GM12878 (cell line): Measurements from ENCODE around the gene CFAP90. TPM values are rescaled to one million over a fixed set of nuclear protein-coding genes. Genes with fewer than 3 reads are reported as not detected.
A peak's percentile ranks its signal among the peaks of the same experiment; 100 is the strongest.

Experiments used
- ATAC-seq: fragments of 200-7000 bp; cut with Tn5 transposase; 3 replicates; pipeline ENCODE4 v1.9.1; 2020; ENCODE audit warnings: mild to moderate bottlenecking, moderate library complexity
- BruUV-seq: library from RNA; stranded (reverse); fragments of 400-500 nt; replicated peaks from 2 replicates; lab custom pipeline; 2021; lab: Mats Ljungman, UMichigan
- CTCF ChIA-PET: fragments of 300-600 bp; sonication (Branson Sonifier 250); formaldehyde crosslinking; extraction: SDS; loops from one replicate; lab custom pipeline; 2021; ENCODE audit warnings: inconsistent platforms; lab: Yijun Ruan, JAX
- POLR2A ChIA-PET: fragments of 350-600 bp; formaldehyde crosslinking; extraction: SDS; loops from one replicate; lab custom pipeline; 2021; ENCODE audit warnings: inconsistent platforms; lab: Charles Lee
- RAD21 ChIA-PET: fragments of 300-600 bp; sonication (Branson Sonifier 250); formaldehyde crosslinking; loops from one replicate; lab custom pipeline; 2023; ENCODE audit warnings: antibody characterized with exemption; ENCODE audit not compliant: unreplicated experiment; lab: Charles Lee
- SMC1A ChIA-PET: fragments of 300-600 bp; sonication (Branson Sonifier 250); formaldehyde crosslinking; loops from one replicate; lab custom pipeline; 2023; ENCODE audit not compliant: unreplicated experiment, uncharacterized antibody; lab: Charles Lee
- DNase-seq: peaks from one replicate; pipeline ENCODE4 v3.0.0-alpha.2; 2011; ENCODE audit warnings: low read depth, low spot score
- FAIRE-seq: peaks from 3 replicates; lab custom pipeline; 2011; peaks lifted over from hg19 to GRCh38; lab: Jason Lieb, UNC
- H2AFZ ChIP-seq: 2 replicates; pipeline ENCODE4 v1.6.0; 2011; ENCODE audit warnings: low read depth, low read length, control low read depth; ENCODE audit not compliant: control insufficient read depth
- H3K27ac ChIP-seq: 2 replicates; pipeline ENCODE4 v1.5.1; 2011; ENCODE audit warnings: control low read depth; ENCODE audit not compliant: control insufficient read depth, insufficient read depth
- H3K27me3 ChIP-seq, 2 experiments: replicated peaks in 1 of 2; 2 replicates each; pipeline versions ENCODE4 v1.6.0 to v1.6.1; 2011; ENCODE audit warnings: low read length in 1 of 2; ENCODE audit not compliant: control insufficient read depth in 2 of 2, insufficient read depth in 2 of 2
- H3K36me3 ChIP-seq, 2 experiments: 2 replicates each; pipeline ENCODE4 v1.5.1; 2011; ENCODE audit warnings: low read length in 1 of 2; ENCODE audit not compliant: control insufficient read depth in 2 of 2, insufficient read depth in 2 of 2
- H3K4me1 ChIP-seq: 2 replicates; pipeline ENCODE4 v1.6.1; 2011; ENCODE audit warnings: mild to moderate bottlenecking, low read length, moderate library complexity, mixed read lengths; ENCODE audit not compliant: control insufficient read depth, insufficient read depth
- H3K4me2 ChIP-seq: 2 replicates; pipeline ENCODE4 v1.6.0; 2011; ENCODE audit warnings: control low read depth; ENCODE audit not compliant: control insufficient read depth, insufficient read depth
- H3K4me3 ChIP-seq: fragments of 200-600 bp; sonication (generic); 2 replicates; pipeline ENCODE4 v1.5.1; 2016
- H3K79me2 ChIP-seq: 2 replicates; pipeline ENCODE4 v1.6.0; 2011; ENCODE audit warnings: low read length; ENCODE audit not compliant: control insufficient read depth, insufficient read depth
- H3K9ac ChIP-seq: 2 replicates; pipeline ENCODE4 v1.8.0; 2011; ENCODE audit warnings: low read length, control low read depth, mixed read lengths; ENCODE audit not compliant: control insufficient read depth, insufficient read depth
- H3K9me3 ChIP-seq: replicated peaks from 3 replicates; pipeline ENCODE4 v1.5.1; 2011; ENCODE audit warnings: mild to moderate bottlenecking, low read length; ENCODE audit not compliant: control insufficient read depth, insufficient read depth
- H4K20me1 ChIP-seq: 2 replicates; pipeline ENCODE4 v1.6.0; 2011; ENCODE audit not compliant: control insufficient read depth, insufficient read depth
- CREM ChIP-seq: IDR thresholded peaks from 2 replicates; pipeline ENCODE4 v1.6.1; 2014; ENCODE audit warnings: antibody characterized with exemption, low read depth
- EED ChIP-seq: sonication (generic); IDR thresholded peaks from 2 replicates; pipeline ENCODE4 v1.6.1; 2016; ENCODE audit warnings: antibody characterized with exemption, low read depth
- GATAD2B ChIP-seq: fragments of 450-650 bp; conservative IDR thresholded peaks from 2 replicates; pipeline ENCODE4 v1.6.1; 2017; ENCODE audit warnings: low read depth, mild to moderate bottlenecking, moderate library complexity
- IRF3 ChIP-seq: fragments of 450-650 bp; IDR thresholded peaks from 2 replicates; pipeline ENCODE4 v1.6.1; 2014; ENCODE audit warnings: mild to moderate bottlenecking
- LARP7 ChIP-seq: fragments of 450-650 bp; IDR thresholded peaks from 2 replicates; pipeline ENCODE4 v1.6.1; 2017; ENCODE audit warnings: mild to moderate bottlenecking
- NR2C1 ChIP-seq: fragments of 450-650 bp; IDR thresholded peaks from 2 replicates; pipeline ENCODE4 v1.6.1; 2017; ENCODE audit warnings: antibody characterized with exemption, mild to moderate bottlenecking, moderate library complexity
- PAX5 ChIP-seq: IDR thresholded peaks from 2 replicates; pipeline ENCODE4 v1.6.1; 2011; ENCODE audit warnings: low read depth, low read length, borderline replicate concordance
- PAX8 ChIP-seq: fragments of 450-650 bp; IDR thresholded peaks from 2 replicates; pipeline ENCODE4 v1.6.1; 2017; ENCODE audit warnings: mild to moderate bottlenecking, moderate library complexity
- RAD51 ChIP-seq: fragments of 450-650 bp; IDR thresholded peaks from 2 replicates; pipeline ENCODE4 v1.6.1; 2016; ENCODE audit warnings: moderate library complexity, mild to moderate bottlenecking, inconsistent platforms
- RUNX3 ChIP-seq: IDR thresholded peaks from 2 replicates; pipeline ENCODE4 v1.6.1; 2012; ENCODE audit warnings: low read length, inconsistent platforms
- SIX5 ChIP-seq: IDR thresholded peaks from 2 replicates; pipeline ENCODE4 v1.6.1; 2011; ENCODE audit warnings: mild to moderate bottlenecking, low read depth, low read length, moderate library complexity; ENCODE audit not compliant: severe bottlenecking
- SMARCA5 ChIP-seq: fragments of 450-650 bp; IDR thresholded peaks from 2 replicates; pipeline ENCODE4 v1.6.1; 2017; ENCODE audit warnings: mild to moderate bottlenecking
- WGBS: methylation state at CpG from one replicate; pipeline ENCODE4 v1.1.6; 2016; ENCODE audit warnings: low lambda C conversion rate; ENCODE audit not compliant: insufficient replicate concordance, insufficient coverage; ENCODE audit errors: missing lambda C conversion rate; 5-methylcytosine and 5-hydroxymethylcytosine counted together
- in situ Hi-C: fragments of 300-500 bp; cut with MboI; formaldehyde crosslinking; loops from 9 replicates; pipeline ENCODE4 v1.14.3; 2018; ENCODE audit warnings: mixed read lengths
- intact Hi-C: fragments of 100-400 bp; cut with micrococcal nuclease; formaldehyde crosslinking; loops from one replicate; pipeline ENCODE4 v1.14.2; 2022; ENCODE audit not compliant: unreplicated experiment
- polyA plus RNA-seq, 11 experiments: library from polyadenylated mRNA; depleted of rRNA in 4 of 11; unstranded in 6 of 11; stranded (reverse) in 5 of 11; fragments of >200 nt; fragmentation: Nextera tagmentation in 4 of 11; fragmentation: Illumina TruSeq in 1 of 11; extraction: Ambion mirVana in 4 of 11; extraction: Trizol in 1 of 11; gene quantifications; 1 replicate in 1 of 11; 2 replicates in 10 of 11; pipeline versions ENCODE4 v1.2.1 to v1.2.3, GENCODE V29; 2011 to 2016; ENCODE audit warnings: inconsistent platforms in 2 of 11, missing spikeins in 2 of 11, low read depth in 1 of 11
- total RNA-seq, 4 experiments: library from RNA; depleted of rRNA in 3 of 4; stranded (reverse); fragments of >200 nt in 3 of 4; fragmentation: Illumina TruSeq in 1 of 4; extraction: Trizol in 1 of 4; gene quantifications; 2 replicates each; pipeline versions ENCODE4 v1.2.1 to v1.2.3, GENCODE V29; 2013 to 2021

Gene CFAP90
- total and polyA plus RNA-seq, 10 of the 15 experiments (the other 5 are each of a cell fraction or from before 2014, with no cell fraction given): not detected

GRCh38 chr5:7822449-7822848, 28.5 kb downstream of the CFAP90 start:
- 12% methylated on average over 3 of the region's 3 CpGs for WGBS
- no TSS peak for BruUV-seq
- CTCF ChIA-PET: interaction anchor here (0.6 to 1.6 kb wide), 3 partner anchors 24 to 67 kb away, joined by 3 to 4 read pairs (median 4); no protein-coding TSS in a partner anchor

GRCh38 chr5:7816535-7816901, 34.4 kb downstream of the CFAP90 start:
- peak; percentile 36 for ATAC-seq
- no peaks in the 10 kb centered on the region for H4K20me1 ChIP-seq
- no peaks in the 10 kb centered on the region; a peak in 1 of 4 replicates for H3K27me3 ChIP-seq
- no TSS peak for BruUV-seq
- CTCF ChIA-PET: interaction anchor here (0.7 to 5.3 kb wide), 14 partner anchors 11 to 879 kb away, joined by 3 to 39 read pairs (median 6); no protein-coding TSS in a partner anchor
- SMC1A ChIA-PET: interaction anchor here (0.6 to 2.1 kb wide), 7 partner anchors 20 to 555 kb away, joined by 3 to 8 read pairs (median 3); no protein-coding TSS in a partner anchor
- H3K36me3 ChIP-seq: no peaks in the 10 kb centered on the region
- no peak for DNase-seq
- no peak overlapping the region for H3K4me2 ChIP-seq
- 27% methylated on average over 9 of the region's 9 CpGs for WGBS
- POLR2A ChIA-PET: interaction anchor here (0.6 kb wide), 1 partner anchor 44 kb away, joined by 3 read pairs; no protein-coding TSS in a partner anchor
- RAD21 ChIA-PET: interaction anchor here (1.0 to 4.9 kb wide), 7 partner anchors 22 to 1051 kb away, joined by 3 to 32 read pairs (median 4); no protein-coding TSS in a partner anchor
- in situ Hi-C loops: no loop called here
- H3K9ac ChIP-seq: no peak overlapping the region
- intact Hi-C loops: loop anchor here (1.0 to 5.0 kb wide), 4 partner anchors 54 to 1049 kb away; no protein-coding TSS in a partner anchor
- no peak for FAIRE-seq
- H3K4me3 ChIP-seq: no peak overlapping the region
- H3K27ac ChIP-seq: no peak overlapping the region
- no peaks in the 10 kb centered on the region for H3K79me2 ChIP-seq
- H3K4me1 ChIP-seq: peaks cover 5% of the 10 kb centered on the region
- no peaks in the 10 kb centered on the region; the same call in 2 of the 3 replicates for H3K9me3 ChIP-seq
- TF ChIP-seq GATAD2B (0 out of 2 replicates have a peak, but pooled peaks have one; percentile 8), LARP7 (0 out of 2 replicates have a peak, but pooled peaks have one; percentile 23), PAX8 (no peak), SMARCA5 (0 out of 2 replicates have a peak, but pooled peaks have one; percentile 3), CREM (no peak), PAX5 (no peak)
- no peak overlapping the region for H2AFZ ChIP-seq

More at GRCh38 chr5:7822449-7822848, 28.5 kb downstream of the CFAP90 start:
- H3K79me2 ChIP-seq: no peaks in the 10 kb centered on the region
- H4K20me1 ChIP-seq: no peaks in the 10 kb centered on the region
- H3K4me3 ChIP-seq: no peak overlapping the region
- H3K9ac ChIP-seq: no peak overlapping the region
- no peak overlapping the region for H3K27ac ChIP-seq
- FAIRE-seq (no peak), DNase-seq (no peak), ATAC-seq (no peak)
- no peaks in the 10 kb centered on the region for H3K4me1 ChIP-seq
- H3K4me2 ChIP-seq: no peak overlapping the region
- SMC1A ChIA-PET: interaction anchor here (1.2 to 1.5 kb wide), 2 partner anchors 10 to 30 kb away, joined by 4 read pairs; no protein-coding TSS in a partner anchor
- H3K36me3 ChIP-seq: no peaks in the 10 kb centered on the region
- in situ Hi-C loops: no loop called here
- POLR2A ChIA-PET: no interaction called here
- H2AFZ ChIP-seq: no peak overlapping the region
- intact Hi-C loops: no loop called here
- TF ChIP-seq NR2C1 (no peak), RUNX3 (no peak), SIX5 (no peak), EED (no peak), IRF3 (no peak), RAD51 (no peak)
- TF ChIP-seq, all 136 proteins: peak for 0
- Histone ChIP-seq H3K27me3 (peaks cover 0 to 1% of the 10 kb centered on the region in 2 experiments; a peak in 2 of 4 replicates), H3K9me3 (no peaks in the 10 kb centered on the region)
- RAD21 ChIA-PET: no interaction called here
